HG03045 (cell line): ENCODE measurements around the gene BEND4.
"Not testable (repeated sequence)": the region's sequence is repeated elsewhere in the genome, so short reads cannot be mapped to it uniquely, and the experiment has no call there.

Experiments
- ATAC-seq: cut with Tn5 transposase; IDR thresholded peaks from one replicate; pipeline ENCODE4 v1.9.1; 2021; ENCODE audit warnings: mild to moderate bottlenecking, moderate library complexity; ENCODE audit not compliant: unreplicated experiment

BEND4 gene

DNA sequence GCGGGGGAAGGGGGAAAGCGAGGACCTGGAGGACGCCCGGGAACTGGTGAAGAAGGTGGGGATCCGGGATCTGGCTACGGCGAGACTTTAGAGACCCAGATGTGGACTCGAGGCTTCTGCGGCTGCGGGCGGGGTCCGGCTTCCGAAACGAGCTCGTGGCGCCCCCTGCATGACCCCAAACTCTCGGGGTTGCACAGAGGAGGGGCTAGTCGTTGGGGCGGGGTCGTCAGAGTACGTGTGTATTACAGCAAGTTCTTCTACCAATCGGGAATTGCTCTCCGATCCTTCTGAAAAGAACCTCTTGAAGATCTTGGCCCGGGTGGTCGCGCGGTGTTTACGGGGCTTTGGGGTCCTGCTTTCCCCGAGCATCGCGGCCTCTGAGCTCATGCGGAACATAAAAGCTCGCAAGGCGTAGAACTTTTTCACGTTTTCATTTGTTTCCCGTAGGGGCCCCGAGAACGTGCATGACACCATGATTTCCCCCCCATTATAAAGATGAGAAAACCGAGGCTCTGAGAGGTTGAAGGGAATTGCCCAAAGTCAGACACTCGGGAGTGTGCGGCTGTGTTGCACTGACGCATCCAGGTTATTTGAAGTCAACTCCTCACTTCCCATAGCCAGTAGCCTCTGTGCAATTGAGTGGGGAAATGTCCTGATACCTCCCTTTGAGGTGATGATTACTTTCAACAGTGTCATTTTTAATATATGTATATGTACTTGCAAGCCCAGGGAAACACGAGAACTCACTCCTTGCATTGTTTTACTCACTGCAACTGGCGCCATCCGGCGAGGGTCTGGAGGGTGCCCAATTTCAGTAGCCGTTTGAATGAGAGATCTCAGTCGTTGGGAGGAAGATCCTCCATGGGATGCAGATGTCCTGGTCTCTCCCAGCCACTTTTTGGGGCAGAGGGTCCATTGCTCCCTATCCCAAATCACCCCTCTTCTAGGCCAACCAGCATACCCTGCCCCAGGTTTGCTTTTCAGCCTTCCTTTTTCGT is at the start of gene BEND4:
BEND4 (minus strand) TSS at position 149 of the 998 bp plus-strand sequence. CDS start 512 bp downstream, outside the sequence.
- peak; percentile 6 for ATAC-seq

DNA sequence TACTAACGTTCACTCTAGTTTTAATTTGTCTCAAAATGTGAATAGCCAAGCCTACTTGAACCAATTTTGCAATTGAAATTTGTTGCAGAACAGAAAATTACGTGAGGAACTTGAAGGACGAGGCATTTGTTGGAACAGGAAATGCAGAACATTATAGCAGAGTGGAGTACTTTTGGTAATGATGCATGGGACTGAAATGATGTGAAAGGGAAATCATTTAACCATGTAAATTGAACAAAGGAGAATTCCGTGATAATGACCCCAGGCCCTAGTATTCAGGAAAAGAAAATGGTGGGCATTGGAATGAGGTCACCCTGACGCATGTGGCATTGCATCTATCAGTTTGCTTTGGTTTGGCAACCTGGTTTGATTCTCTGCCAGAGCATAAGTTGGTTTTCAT is 44.9 kb upstream of the BEND4 start:
- ATAC-seq = no peak

DNA sequence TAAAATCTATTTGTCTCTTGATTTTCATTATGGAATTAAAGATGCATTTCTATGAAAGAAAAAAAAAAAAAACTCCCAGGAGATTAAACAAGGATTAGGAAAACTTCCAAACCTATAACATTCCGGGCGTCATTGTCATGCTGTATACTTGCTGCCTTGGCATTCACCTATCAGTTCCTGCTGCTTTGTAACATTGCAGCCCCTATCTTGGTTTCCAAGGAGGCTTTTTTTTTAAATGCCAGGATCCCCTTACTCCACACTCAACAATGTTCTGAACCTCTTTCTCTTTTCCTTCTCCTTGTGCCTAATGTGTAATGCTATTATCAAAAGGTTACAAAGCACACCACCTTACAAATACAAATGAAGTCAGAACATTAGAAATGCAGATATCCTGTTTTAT is 20.5 kb upstream of the BEND4 start:
- no peak for ATAC-seq

DNA sequence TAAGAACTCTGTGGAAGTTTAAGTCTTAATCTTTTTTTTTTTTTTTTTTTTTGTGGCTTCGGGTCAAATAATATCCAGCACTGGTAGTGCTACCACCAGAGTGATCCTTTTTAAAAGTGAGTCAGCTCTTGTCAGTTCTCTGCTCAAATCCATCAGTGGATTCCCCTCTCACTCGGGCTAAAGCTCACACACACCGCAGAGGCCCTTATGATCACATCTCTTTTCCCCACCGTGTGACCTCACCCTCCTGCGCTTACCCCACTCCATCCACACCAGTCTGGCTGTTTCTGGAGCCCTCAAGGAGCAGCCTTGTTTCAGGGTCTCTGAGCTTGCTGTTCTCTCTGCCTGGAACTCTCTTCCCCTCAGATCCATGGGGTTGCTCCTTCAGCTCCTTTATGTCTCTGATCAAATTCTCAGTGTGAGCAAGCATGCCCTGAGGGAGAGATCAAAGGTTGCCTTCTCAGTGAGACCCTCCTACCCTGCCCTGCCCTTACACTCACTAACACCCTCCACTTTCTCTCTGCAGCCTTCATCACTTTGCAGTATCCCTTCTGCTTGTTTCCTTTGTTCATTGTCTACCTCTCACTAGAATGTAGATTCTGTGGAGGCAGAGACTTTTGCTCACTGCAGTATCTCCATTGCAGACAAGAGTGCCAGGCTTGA is 19.8 kb upstream of the BEND4 start:
- ATAC-seq = no peak

DNA sequence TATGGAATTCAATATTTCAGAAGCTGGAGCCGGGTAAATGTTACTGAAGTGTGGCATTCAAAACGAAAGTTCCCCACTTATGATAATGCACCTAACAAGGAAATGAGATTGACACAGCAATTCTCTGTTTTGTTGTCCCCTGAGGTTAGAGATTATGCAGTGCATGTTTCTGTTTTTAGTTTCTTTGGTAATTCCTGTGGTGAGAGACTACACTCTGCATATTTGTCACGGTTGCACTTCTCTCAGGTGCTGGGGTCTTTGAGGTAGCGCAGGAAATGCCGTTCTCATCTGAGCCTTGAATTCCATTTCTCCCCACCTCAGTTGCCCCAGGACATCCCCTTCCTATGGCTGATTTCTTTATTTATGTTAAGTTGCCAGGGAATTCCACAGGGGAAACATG is 15.3 kb upstream of the BEND4 start:
- peak; percentile 99 for ATAC-seq

DNA sequence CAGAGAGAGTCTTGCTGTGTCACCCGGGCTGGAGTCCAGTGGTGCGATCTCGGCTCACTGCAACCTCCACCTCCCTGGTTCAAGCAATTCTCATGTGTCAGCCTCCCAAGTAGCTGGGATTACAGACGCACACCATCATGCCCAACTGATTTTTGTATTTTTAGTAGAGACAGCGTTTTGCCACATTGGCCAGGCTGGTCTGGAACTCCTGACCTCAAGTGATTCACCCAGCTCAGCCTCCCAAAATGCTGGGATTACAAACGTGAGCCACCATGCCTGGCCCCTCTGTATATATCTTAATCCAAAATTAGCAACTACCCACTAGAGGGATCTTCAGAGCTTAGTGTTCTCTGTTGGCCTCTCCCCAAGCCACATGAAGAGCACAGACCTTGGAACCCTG is 13.7 kb upstream of the BEND4 start:
- not testable (repeated sequence) for ATAC-seq

DNA sequence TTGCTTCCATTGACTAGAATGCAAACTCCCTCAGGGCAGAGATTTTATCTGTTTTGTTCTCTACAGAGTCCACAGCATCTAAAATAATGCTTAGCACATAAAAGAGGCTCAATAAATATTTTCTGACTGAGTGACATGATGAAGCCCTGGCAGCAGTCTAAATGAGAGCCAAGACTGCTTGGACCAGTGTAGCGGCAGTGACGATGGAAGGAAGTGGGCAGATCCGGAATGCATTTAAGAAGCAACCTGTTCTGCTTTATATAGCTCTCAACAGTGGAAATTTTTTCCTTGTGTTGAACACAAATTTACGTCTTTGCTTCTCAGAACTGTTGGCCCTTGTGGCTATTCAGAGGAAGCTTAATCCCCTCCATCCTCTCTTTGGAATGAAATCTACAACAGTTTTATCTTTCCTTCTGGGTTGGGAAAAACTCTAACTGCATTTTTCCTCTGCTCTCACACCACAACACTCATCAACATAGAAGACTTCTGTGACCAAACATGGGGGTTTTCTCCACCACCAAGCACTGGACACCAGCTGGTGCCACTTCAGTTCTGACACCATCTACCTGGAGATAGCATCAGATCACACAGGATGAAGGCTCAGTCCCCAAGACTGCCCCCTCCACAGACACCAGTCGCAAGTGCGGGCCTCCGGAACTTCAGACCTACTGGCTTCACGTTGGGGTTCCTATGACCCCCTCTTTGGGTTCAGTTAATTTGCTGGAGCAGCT is 7.0 kb upstream of the BEND4 start:
- ATAC-seq = no peak

DNA sequence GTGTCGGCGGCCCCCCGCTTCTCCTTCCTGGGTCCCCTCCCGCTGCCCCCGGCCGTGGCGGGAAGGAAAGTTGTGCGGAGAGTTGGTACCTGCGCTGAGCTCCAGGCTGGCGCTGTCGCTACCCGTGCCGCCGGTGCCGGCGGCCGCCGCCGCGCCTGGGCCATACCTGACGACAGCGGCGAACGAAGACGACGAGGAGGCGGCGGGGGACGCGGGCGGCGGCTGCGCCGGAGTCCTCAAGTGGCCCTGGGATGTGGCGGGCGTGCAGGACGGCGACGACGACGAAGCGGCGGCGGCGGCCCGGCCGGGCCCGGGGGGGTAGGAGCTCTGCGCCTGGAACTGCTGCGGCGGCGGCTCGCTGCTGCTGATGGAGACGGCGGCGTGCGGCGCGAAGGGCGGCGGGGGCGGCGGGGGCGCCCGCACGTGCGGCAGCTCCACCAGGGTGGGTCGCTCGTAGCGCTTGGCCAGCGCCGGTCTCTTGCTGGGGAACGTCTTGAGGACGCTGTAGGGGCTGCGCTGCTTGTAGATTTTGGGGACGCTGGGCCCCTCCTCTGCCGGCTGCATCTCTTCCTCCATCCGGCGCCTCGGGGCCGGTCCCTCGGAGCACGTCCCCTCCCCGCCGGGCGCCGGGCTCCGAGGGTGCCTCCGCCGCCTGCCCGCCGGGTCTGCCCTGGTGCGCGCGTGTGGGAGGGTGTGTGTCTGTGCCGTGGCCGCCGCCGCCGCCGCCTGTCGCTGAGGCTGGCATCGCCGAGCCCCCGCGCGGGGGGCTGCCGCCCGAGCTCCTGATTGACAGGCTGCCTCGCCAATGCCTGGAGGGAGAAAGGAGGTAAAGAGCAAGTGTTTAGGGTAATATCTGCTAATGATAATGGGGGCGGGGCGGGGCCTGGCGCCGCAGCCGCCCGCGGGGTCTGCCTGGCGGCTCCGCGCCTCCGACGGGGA is 618 bp downstream of the BEND4 start:
- ATAC-seq = peak; percentile 52

- ATAC-seq = peak; percentile 44
Observed at GRCh38 chr4:42150653-42151567, 1.5 kb downstream of the BEND4 start.

- no peak for ATAC-seq
Observed at GRCh38 chr4:42149004-42149403, 3.5 kb downstream of the BEND4 start.

- no peak for ATAC-seq
Observed at GRCh38 chr4:42148425-42148824, 4.0 kb downstream of the BEND4 start.

DNA sequence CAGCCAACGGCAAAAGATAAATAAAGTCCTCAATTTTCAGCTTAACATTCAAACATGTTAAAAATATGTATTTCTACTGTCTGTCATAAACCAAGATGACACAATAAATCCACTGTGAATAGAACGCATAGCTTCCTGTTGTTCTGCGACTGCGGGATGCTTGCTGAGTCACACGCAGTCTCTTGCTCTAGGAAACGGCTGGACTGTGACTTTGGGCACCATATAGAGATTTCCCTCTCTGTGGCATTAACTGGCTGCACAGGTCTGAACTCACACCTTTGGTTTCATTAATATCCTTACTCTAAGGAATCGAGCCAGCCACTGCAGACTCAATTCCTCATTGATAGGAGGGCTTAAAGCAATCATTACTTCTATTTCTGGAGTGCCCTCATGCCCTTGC is 8.4 kb downstream of the BEND4 start:
- no peak for ATAC-seq

DNA sequence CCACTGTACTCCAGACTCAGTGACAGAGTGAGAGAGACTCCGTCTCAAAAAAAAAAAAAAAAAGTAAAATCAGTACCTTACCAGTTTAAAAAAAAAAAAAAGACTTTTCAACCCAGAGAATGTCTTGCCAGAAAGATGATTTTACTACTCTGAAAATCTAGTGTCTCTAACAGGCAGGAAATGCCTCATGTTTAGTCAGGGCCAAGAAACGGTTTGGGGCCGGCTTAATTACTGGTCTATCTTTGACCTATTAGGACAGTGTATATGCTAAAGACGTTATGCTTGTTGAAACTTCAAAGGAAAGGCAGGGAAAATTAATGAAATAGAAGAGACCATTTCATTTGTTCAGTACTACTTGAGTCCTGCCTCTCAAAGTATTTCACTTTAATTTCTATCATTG is 9.9 kb downstream of the BEND4 start:
- no peak for ATAC-seq

DNA sequence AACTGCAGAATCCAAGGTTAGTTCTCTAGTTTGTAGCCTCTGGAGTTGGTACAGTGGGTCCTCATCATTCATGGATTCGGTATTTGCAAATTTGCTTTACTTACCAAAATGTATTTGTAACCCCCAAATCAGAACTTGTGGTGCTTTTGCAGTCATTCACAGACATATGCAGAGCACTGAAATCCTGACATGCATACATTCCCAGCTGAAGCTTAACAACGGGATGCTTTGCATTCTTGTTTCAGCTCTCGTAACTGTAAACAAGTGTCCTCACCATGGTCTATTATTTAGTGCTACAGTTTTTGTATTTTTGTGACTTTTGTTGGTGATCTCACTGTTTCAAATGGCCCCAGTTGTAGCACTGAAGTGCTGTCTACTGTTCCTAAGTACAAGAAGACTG is 16.1 kb downstream of the BEND4 start:
- ATAC-seq = no peak

- no peak for ATAC-seq
Observed at GRCh38 chr4:42133006-42133405, 19.4 kb downstream of the BEND4 start.

DNA sequence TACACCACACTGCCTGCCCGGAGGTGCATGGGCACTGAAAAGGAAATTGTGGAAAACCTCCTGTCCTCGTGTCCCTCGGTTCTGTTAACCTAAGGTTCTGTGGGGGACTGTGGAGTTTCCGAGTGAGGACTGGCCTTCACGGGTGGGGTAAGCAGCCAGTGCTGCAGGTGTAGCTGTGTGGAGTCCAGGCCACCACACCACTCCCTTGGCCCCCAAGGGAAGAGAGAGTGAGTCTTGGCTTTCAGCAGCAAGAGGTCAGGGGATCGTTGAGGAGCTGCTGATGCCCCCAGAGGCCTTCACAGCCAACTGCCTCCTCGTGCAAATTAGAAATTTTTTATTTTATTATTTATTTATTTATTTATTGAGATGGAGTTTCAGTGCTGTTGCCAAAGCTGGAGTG is 20.4 kb downstream of the BEND4 start:
- no peak for ATAC-seq

DNA sequence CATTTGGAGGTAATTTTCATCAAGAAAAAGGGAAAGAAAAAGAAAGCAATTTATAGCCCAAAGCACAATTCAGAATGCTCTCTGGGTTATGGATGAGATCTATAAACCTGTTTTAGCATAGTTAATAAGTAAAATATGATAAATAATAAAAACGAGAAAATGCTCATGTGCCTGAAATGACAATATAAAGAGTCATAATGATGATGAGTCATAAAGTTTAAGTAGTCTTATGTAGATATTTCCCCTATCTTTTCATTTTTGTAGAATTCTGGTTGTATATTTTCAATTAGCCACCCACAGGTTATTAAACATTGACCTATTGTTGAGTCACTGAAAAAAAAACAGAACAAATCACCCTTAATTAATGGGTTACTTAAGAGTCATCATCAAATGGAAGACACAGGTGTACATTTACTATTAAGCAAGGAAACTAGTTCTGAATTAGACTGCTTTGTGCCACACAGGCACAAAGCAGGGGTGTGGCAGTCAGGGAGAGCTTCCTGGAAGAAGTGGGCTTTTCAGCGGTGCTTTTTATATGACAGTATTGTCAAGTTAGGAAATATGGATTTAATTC is 29.3 kb downstream of the BEND4 start:
- ATAC-seq = no peak

DNA sequence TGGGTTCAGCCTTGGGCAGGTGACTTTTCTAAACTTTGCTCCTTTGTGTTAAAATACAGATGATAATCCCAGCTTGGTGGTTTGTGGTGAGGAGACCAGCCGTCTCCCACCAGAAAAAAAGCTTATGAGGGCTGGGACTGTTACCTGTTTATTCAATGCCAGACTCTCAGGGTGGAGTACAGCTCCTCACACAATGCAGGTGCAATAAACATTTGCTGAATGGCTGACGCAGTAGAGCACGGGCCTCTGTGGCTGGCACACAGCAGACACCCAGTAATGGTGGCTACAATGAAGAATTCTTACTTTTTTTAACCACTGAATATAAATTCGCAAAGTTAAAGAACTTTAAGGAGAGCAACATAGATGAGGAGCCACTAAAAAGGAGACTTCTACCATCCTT is 30.2 kb downstream of the BEND4 start:
- ATAC-seq = no peak

- no peak for ATAC-seq
Observed at GRCh38 chr4:42119886-42120285, 32.6 kb downstream of the BEND4 start.
